ENCODE measurements around the gene SCN11A. TPM values are rescaled to one million over a fixed set of nuclear protein-coding genes. Genes with fewer than 3 reads are reported as not detected.

The SCN11A gene
- total and polyA plus RNA-seq, 9 of the 15 experiments (the other 6 are each of a cell fraction or from before 2014, with no cell fraction given), result 0.01 to 0.05 (median 0.04) TPM; not detected in 6

DNA sequence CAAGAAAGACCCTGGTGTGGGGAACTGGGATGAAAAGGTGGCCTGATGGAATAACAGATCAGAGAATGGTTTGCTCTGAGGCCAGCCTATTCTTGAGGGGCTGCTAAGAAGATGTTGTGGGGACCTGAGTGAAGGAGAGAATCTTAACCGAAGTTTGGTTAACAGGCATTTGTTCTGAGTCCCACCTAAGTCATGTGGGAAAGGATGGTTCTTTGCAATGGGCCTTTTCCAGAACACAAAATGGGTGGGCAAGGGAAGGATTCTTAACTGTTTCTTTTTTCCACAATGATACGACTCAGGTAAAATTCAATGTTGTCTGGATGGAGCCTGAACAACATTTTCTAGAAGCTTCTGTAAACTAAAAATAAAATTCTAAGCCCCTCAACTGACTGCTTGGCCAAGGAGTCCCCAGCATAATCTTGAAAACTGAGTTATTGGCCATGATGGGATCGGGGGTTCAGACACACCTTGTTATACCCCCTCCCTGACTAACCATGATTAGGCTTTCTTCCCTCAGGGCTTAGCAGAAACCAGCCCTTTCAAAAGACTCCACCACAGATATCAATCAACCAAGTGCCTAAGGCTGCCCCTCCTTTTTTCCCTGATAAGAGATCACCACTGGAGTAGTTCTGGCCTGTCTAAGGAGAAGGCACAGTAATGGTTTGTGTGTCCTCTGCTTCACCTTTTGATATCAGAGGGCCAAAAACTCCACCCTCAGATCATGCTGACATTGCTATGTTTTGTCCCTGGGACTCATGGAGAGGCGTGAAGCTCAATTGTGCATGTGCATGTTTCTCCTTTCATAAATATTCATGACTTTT is 30.1 kb downstream of the SCN11A start (continued):
- TF ChIP-seq, protein P1, sequence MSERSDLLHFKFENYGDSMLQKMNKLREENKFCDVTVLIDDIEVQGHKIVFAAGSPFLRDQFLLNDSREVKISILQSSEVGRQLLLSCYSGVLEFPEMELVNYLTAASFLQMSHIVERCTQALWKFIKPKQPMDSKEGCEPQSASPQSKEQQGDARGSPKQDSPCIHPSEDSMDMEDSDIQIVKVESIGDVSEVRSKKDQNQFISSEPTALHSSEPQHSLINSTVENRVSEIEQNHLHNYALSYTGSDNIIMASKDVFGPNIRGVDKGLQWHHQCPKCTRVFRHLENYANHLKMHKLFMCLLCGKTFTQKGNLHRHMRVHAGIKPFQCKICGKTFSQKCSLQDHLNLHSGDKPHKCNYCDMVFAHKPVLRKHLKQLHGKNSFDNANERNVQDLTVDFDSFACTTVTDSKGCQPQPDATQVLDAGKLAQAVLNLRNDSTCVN (CRISPR knock-in tag; IDR thresholded peaks at IDR 0.05), result no peak
- TF ChIP-seq SIN3B (IDR thresholded peaks at IDR 0.05; ENCODE audit: low read depth) (no peak), ZBTB1 (CRISPR knock-in tag; IDR thresholded peaks at IDR 0.05; ENCODE audit: borderline replicate concordance, low read depth) (no peak), SMARCA4 (IDR thresholded peaks at IDR 0.05) (peak; percentile 68), ZKSCAN8 (CRISPR knock-in tag; IDR thresholded peaks at IDR 0.05) (no peak), ZNF644 (tag; IDR thresholded peaks at IDR 0.05; ENCODE audit: low read depth) (peak; percentile 85), NR2C1 (IDR thresholded peaks at IDR 0.05) (no peak), NR2C1 (tag; IDR thresholded peaks at IDR 0.05) (no peak), ZFP1 (CRISPR knock-in tag; IDR thresholded peaks at IDR 0.05) (no peak), ZNF143 (CRISPR knock-in tag; IDR thresholded peaks at IDR 0.05) (no peak)
- TF ChIP-seq, protein P2, sequence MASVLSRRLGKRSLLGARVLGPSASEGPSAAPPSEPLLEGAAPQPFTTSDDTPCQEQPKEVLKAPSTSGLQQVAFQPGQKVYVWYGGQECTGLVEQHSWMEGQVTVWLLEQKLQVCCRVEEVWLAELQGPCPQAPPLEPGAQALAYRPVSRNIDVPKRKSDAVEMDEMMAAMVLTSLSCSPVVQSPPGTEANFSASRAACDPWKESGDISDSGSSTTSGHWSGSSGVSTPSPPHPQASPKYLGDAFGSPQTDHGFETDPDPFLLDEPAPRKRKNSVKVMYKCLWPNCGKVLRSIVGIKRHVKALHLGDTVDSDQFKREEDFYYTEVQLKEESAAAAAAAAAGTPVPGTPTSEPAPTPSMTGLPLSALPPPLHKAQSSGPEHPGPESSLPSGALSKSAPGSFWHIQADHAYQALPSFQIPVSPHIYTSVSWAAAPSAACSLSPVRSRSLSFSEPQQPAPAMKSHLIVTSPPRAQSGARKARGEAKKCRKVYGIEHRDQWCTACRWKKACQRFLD (CRISPR knock-in tag; IDR thresholded peaks at IDR 0.05), result 0 out of 2 replicates have a peak, but pooled peaks have one; percentile 35
- TF ChIP-seq, protein P3, sequence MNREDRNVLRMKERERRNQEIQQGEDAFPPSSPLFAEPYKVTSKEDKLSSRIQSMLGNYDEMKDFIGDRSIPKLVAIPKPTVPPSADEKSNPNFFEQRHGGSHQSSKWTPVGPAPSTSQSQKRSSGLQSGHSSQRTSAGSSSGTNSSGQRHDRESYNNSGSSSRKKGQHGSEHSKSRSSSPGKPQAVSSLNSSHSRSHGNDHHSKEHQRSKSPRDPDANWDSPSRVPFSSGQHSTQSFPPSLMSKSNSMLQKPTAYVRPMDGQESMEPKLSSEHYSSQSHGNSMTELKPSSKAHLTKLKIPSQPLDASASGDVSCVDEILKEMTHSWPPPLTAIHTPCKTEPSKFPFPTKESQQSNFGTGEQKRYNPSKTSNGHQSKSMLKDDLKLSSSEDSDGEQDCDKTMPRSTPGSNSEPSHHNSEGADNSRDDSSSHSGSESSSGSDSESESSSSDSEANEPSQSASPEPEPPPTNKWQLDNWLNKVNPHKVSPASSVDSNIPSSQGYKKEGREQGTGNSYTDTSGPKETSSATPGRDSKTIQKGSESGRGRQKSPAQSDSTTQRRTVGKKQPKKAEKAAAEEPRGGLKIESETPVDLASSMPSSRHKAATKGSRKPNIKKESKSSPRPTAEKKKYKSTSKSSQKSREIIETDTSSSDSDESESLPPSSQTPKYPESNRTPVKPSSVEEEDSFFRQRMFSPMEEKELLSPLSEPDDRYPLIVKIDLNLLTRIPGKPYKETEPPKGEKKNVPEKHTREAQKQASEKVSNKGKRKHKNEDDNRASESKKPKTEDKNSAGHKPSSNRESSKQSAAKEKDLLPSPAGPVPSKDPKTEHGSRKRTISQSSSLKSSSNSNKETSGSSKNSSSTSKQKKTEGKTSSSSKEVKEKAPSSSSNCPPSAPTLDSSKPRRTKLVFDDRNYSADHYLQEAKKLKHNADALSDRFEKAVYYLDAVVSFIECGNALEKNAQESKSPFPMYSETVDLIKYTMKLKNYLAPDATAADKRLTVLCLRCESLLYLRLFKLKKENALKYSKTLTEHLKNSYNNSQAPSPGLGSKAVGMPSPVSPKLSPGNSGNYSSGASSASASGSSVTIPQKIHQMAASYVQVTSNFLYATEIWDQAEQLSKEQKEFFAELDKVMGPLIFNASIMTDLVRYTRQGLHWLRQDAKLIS (CRISPR knock-in tag; IDR thresholded peaks at IDR 0.05), result no peak
- TF ChIP-seq, protein P4, sequence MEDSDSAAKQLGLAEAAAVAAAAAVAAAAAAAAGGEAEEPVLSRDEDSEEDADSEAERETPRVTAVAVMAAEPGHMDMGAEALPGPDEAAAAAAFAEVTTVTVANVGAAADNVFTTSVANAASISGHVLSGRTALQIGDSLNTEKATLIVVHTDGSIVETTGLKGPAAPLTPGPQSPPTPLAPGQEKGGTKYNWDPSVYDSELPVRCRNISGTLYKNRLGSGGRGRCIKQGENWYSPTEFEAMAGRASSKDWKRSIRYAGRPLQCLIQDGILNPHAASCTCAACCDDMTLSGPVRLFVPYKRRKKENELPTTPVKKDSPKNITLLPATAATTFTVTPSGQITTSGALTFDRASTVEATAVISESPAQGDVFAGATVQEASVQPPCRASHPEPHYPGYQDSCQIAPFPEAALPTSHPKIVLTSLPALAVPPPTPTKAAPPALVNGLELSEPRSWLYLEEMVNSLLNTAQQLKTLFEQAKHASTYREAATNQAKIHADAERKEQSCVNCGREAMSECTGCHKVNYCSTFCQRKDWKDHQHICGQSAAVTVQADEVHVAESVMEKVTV (CRISPR knock-in tag; IDR thresholded peaks at IDR 0.05), result no peak
- TF ChIP-seq, protein P5, sequence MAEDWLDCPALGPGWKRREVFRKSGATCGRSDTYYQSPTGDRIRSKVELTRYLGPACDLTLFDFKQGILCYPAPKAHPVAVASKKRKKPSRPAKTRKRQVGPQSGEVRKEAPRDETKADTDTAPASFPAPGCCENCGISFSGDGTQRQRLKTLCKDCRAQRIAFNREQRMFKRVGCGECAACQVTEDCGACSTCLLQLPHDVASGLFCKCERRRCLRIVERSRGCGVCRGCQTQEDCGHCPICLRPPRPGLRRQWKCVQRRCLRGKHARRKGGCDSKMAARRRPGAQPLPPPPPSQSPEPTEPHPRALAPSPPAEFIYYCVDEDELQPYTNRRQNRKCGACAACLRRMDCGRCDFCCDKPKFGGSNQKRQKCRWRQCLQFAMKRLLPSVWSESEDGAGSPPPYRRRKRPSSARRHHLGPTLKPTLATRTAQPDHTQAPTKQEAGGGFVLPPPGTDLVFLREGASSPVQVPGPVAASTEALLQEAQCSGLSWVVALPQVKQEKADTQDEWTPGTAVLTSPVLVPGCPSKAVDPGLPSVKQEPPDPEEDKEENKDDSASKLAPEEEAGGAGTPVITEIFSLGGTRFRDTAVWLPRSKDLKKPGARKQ (CRISPR knock-in tag; IDR thresholded peaks at IDR 0.05), result no peak
